ENCODE measurements around the gene TMEM18.

Gene TMEM18

DNA sequence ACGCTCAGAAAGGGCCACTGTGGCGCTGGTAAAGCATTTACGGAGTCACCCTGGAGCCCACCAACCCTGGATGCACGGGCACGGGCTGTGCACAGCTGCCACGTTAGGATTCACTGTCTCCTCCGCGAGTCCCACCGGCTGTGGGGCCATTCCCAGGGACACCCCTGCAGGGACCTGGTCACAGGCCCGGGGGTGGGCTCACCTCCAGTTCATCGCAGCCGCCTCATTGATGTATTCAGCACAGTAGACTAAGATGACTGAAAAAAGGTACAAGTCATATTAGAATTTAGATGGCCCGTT lies 4.7 kb downstream of the TMEM18 start:
- no peak for DNase-seq (ENCODE audit: low read depth in 2 of 2)

DNA sequence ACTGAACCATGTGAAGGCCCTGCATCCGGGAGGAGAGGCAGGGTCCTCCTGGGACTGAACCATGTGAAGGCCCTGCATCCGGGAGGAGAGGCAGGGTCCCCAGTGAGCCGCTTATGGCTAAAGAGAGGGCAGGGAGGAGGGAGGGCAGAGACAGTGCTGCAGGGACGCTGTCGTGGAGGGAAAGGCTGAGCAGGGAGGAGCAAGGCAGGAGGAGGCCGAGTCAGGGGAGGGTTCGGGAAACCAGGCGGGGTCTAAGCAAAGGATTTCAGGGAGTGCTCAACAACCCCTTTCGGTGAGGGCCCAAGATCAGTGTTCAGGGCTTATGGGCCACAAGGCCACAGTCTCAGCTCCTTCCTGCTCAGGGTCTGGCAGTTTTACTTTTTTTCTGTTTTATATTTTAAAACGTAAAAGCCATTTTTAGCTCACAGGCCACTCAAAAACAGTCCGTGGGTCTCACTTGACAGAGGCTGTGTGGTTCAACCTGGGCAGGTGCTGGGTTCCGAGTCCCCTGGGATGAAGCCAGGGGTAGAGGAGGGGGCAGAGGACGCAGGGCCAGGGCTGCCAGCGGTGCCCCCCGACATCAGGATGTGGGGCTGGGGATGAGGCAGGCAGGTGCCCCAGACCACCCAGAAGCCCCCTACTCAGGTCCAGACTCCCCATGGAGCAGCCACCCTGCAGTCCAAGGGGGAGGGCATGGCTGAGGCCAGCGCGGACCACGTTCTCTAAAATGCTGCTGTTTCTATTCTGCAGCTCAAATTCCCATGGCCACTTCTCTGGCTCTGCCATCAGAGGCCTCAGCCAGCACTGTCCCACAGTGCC lies 5.2 kb downstream of the TMEM18 start:
- no peak for DNase-seq (ENCODE audit: low read depth in 2 of 2)

- DNase-seq (ENCODE audit: low read depth in 2 of 2): no peak
Measured at GRCh38 chr2:671072-671471, 6.1 kb downstream of the TMEM18 start.

DNA sequence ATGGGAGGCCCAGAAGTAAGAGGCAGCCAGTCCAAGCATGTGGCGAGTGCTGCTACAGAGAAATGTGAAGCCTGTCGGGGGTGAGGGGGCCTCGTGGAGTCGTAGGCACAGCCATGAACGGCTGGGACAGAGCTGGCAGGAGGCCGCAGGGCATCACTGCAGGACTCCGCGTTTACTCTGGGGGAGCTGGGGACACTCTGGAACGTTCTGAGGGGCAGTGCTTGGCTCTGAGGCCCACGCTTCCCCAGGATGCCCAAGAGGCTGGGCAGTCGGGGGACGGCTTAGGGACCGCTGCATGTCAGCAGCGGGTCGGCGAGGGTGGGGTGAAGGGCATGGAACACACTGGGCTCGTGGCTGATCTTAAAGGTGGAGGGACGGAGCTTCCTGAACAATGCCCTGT lies 6.6 kb downstream of the TMEM18 start:
- no peak for DNase-seq (ENCODE audit: low read depth in 2 of 2)

- no peak for DNase-seq (ENCODE audit: low read depth in 2 of 2)
Measured at GRCh38 chr2:669323-669722, 7.9 kb downstream of the TMEM18 start.

DNA sequence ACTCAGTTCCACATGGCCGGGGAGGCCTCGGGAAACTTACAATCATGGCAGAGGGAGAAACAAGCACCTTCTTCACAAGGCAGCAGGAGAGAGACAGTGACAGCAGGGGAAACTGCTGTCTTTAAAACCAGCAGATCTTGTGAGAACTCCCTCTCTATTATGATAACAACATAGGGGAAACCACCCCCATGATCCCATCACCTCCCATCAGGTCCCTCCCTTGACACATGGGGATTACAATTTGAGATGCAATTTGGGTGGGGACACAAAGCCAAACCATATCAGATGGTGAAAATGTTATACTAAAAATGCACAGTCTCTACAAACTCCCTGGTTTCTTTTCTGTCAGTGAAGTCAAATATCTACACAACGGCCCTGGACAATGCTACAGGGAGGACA lies 9.2 kb downstream of the TMEM18 start:
- no peak for DNase-seq (ENCODE audit: low read depth in 2 of 2)

GRCh38 chr2:667332-667999 lies 9.7 kb downstream of the TMEM18 start:
- no peak for DNase-seq (ENCODE audit: low read depth in 2 of 2)

DNA sequence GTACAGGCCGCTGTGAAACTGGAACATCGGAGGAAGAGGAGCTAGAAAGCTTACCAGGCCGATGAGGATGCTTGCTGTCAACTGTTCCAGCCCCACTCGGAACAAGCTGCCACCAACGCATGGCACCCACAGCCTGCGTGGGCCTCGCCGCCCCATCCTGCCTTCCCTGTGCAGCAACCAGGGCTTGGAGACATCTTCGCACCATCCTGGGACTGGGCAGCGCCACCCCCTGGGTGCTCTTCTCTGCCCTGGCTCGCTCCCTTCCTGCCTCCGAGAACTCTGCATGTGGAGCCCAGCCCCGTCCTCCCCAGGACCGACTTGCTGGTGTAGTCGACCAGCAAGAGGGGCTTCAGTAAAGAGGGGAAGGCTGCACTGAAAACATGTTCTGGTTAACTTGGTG lies 10.8 kb downstream of the TMEM18 start:
- DNase-seq (ENCODE audit: low read depth in 2 of 2): no peak

GRCh38 chr2:665340-666073 lies 11.7 kb downstream of the TMEM18 start:
- no peak for DNase-seq (ENCODE audit: low read depth in 2 of 2)

- DNase-seq (ENCODE audit: low read depth in 2 of 2): no peak
Measured at GRCh38 chr2:664063-664462, 13.1 kb downstream of the TMEM18 start.

- DNase-seq (ENCODE audit: low read depth in 2 of 2): no peak
Measured at GRCh38 chr2:663221-663620, 14.0 kb downstream of the TMEM18 start.

GRCh38 chr2:661360-661635 lies 15.9 kb downstream of the TMEM18 start:
- DNase-seq (ENCODE audit: low read depth in 2 of 2): no peak

DNA sequence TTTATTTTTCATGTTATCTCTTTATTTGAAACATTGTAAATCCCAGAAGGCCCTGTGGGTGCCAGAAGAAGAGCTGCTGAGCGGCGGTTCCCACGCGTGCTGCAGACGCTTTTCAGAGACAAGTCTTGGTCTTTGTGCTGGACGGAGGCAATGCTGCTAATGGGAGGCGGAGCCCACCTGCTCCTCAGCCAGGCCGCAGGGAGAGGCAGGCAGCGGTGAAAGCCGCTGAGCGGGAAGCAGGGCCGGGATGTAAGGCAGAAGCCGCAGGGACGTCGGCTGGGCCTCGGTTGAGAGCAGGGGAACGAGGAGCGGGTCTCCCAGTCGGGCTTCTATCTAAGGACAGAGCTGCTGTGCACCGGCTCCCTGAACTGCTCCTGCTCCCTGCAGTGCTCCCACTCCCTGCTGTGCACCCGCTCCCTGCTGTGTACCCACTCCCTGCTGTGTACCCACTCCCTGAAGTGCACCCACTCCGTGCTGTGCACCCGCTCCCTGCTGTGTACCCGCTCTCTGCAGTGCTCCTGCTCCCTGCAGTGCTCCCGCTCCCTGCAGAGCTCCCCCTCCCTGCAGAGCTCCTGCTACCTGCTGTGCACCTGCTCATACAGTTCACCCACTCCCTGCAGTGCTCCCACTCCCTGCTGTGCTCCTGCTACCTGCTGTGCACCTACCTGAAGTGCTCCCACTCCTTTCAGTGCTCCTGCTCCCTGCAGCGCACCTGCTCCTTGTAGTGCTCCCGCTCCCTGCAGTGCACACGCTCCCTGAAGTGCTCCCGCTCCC lies 16.4 kb downstream of the TMEM18 start:
- DNase-seq (ENCODE audit: low read depth in 2 of 2): no peak

- no peak for DNase-seq (ENCODE audit: low read depth in 2 of 2)
Measured at GRCh38 chr2:660029-660428, 17.2 kb downstream of the TMEM18 start.

DNA sequence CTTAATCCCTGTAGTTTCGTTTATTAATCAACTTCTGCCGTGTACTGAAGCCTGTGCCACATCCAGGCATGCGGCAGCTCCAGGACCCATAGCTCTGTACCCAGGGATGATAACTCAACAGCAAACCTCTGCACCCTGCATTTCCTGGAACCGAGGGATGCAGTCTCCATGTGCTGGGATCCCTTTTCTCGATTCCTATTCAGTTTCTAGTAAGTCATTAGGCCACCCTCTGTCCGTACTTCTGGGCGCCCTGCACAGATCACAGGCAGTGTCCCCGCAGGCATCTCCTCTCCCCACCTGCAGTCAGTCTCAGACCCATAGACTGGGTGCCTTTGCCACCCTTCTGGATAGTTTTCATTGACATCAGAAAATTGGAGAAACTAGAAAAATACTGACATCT lies 18.8 kb downstream of the TMEM18 start:
- DNase-seq (ENCODE audit: low read depth in 2 of 2): no peak

DNA sequence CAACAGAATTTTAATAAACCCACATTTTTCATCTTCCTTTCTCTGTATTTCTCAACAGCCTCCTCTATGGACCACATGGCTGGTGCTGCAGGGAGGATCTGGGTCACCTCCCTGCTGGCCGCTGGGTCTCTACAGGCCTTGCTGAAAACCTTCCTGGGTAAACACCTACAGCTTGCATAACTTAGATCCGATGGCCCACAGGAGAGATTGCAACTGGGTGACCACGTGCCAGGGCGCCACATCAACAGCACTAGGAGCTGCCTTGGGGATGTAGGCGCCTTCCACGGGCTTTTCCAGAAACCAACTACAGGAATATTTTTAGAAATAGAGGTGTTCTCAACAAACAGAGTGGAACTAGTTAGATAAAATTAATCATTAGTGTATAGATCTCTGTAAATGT lies 19.4 kb downstream of the TMEM18 start:
- no peak for DNase-seq (ENCODE audit: low read depth in 2 of 2)

GRCh38 chr2:656676-657075 lies 20.5 kb downstream of the TMEM18 start:
- DNase-seq (ENCODE audit: low read depth in 2 of 2): no peak

- no peak for DNase-seq (ENCODE audit: low read depth in 2 of 2)
Measured at GRCh38 chr2:655626-656025, 21.6 kb downstream of the TMEM18 start.

GRCh38 chr2:654896-655295 lies 22.3 kb downstream of the TMEM18 start:
- no peak for DNase-seq (ENCODE audit: low read depth in 2 of 2)

GRCh38 chr2:653645-654425 lies 23.4 kb downstream of the TMEM18 start:
- no peak for DNase-seq (ENCODE audit: low read depth in 2 of 2)

GRCh38 chr2:652881-653480 lies 24.2 kb downstream of the TMEM18 start:
- no peak for DNase-seq (ENCODE audit: low read depth in 2 of 2)
